GM12878 (cell line): ENCODE results near the gene SEC14L1.

Source experiments
- NFXL1 ChIP-seq: fragments of 450-650 bp; IDR thresholded peaks from 2 replicates; pipeline ENCODE4 v1.6.1; 2017; ENCODE audit warnings: antibody characterized with exemption, mild to moderate bottlenecking, borderline replicate concordance
- RBBP5 ChIP-seq: fragments of 200-600 bp; sonication (generic); conservative IDR thresholded peaks from 2 replicates; pipeline ENCODE4 v1.6.1; 2016
- ZSCAN29 ChIP-seq: fragments of 450-650 bp; IDR thresholded peaks from 2 replicates; pipeline ENCODE4 v1.6.1; 2017; ENCODE audit warnings: mild to moderate bottlenecking, moderate library complexity
- TF ChIP-seq, protein P1 (sequence below): IDR thresholded peaks from 2 replicates; pipeline ENCODE4 v1.6.1; 2012; ENCODE audit warnings: mild to moderate bottlenecking, low read depth, low read length
- TF ChIP-seq, protein P2 (sequence below), 3 experiments: IDR thresholded peaks in 2 of 3; conservative IDR thresholded peaks in 1 of 3; 2 replicates each; pipeline ENCODE4 v1.5.1; 2011; ENCODE audit warnings: low read depth in 3 of 3, low read length in 3 of 3, mild to moderate bottlenecking in 3 of 3, control low read depth in 2 of 3, moderate library complexity in 2 of 3, inconsistent platforms in 1 of 3, mixed read lengths in 1 of 3; ENCODE audit not compliant: control insufficient read depth in 2 of 3, insufficient read depth in 1 of 3; ENCODE audit errors: extremely low read depth in 1 of 3

GRCh38 chr17:77213778-77214132 lies 73.0 kb downstream of the SEC14L1 start:
- TF ChIP-seq, protein P1, sequence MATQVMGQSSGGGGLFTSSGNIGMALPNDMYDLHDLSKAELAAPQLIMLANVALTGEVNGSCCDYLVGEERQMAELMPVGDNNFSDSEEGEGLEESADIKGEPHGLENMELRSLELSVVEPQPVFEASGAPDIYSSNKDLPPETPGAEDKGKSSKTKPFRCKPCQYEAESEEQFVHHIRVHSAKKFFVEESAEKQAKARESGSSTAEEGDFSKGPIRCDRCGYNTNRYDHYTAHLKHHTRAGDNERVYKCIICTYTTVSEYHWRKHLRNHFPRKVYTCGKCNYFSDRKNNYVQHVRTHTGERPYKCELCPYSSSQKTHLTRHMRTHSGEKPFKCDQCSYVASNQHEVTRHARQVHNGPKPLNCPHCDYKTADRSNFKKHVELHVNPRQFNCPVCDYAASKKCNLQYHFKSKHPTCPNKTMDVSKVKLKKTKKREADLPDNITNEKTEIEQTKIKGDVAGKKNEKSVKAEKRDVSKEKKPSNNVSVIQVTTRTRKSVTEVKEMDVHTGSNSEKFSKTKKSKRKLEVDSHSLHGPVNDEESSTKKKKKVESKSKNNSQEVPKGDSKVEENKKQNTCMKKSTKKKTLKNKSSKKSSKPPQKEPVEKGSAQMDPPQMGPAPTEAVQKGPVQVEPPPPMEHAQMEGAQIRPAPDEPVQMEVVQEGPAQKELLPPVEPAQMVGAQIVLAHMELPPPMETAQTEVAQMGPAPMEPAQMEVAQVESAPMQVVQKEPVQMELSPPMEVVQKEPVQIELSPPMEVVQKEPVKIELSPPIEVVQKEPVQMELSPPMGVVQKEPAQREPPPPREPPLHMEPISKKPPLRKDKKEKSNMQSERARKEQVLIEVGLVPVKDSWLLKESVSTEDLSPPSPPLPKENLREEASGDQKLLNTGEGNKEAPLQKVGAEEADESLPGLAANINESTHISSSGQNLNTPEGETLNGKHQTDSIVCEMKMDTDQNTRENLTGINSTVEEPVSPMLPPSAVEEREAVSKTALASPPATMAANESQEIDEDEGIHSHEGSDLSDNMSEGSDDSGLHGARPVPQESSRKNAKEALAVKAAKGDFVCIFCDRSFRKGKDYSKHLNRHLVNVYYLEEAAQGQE: no peak
- TF ChIP-seq, protein P2, sequence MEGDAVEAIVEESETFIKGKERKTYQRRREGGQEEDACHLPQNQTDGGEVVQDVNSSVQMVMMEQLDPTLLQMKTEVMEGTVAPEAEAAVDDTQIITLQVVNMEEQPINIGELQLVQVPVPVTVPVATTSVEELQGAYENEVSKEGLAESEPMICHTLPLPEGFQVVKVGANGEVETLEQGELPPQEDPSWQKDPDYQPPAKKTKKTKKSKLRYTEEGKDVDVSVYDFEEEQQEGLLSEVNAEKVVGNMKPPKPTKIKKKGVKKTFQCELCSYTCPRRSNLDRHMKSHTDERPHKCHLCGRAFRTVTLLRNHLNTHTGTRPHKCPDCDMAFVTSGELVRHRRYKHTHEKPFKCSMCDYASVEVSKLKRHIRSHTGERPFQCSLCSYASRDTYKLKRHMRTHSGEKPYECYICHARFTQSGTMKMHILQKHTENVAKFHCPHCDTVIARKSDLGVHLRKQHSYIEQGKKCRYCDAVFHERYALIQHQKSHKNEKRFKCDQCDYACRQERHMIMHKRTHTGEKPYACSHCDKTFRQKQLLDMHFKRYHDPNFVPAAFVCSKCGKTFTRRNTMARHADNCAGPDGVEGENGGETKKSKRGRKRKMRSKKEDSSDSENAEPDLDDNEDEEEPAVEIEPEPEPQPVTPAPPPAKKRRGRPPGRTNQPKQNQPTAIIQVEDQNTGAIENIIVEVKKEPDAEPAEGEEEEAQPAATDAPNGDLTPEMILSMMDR (IDR thresholded peaks at IDR 0.05 in 2 of 3, conservative IDR thresholded peaks at IDR 0.05 in 1 of 3; ENCODE audit: control insufficient read depth in 2 of 3, extremely low read depth in 1 of 3, insufficient read depth in 1 of 3, low read depth in 3 of 3, low read length in 3 of 3): no peak
- TF ChIP-seq RBBP5: no peak
- no peak for TF ChIP-seq NFXL1
- TF ChIP-seq ZSCAN29: no peak
